GM12878 (cell line): ENCODE data around the gene H6PD. TPM values are rescaled to one million over a fixed set of nuclear protein-coding genes. Genes with fewer than 3 reads are reported as not detected.

Source experiments
- ATAC-seq: fragments of 200-7000 bp; cut with Tn5 transposase; 3 replicates; pipeline ENCODE4 v1.9.1; 2020; ENCODE audit warnings: mild to moderate bottlenecking, moderate library complexity
- BruUV-seq: library from RNA; stranded (reverse); fragments of 400-500 nt; replicated peaks from 2 replicates; lab custom pipeline; 2021; lab: Mats Ljungman, UMichigan
- CTCF ChIA-PET: fragments of 300-600 bp; sonication (Branson Sonifier 250); formaldehyde crosslinking; extraction: SDS; loops from one replicate; lab custom pipeline; 2021; ENCODE audit warnings: inconsistent platforms; lab: Yijun Ruan, JAX
- POLR2A ChIA-PET: fragments of 350-600 bp; formaldehyde crosslinking; extraction: SDS; loops from one replicate; lab custom pipeline; 2021; ENCODE audit warnings: inconsistent platforms; lab: Charles Lee
- RAD21 ChIA-PET: fragments of 300-600 bp; sonication (Branson Sonifier 250); formaldehyde crosslinking; loops from one replicate; lab custom pipeline; 2023; ENCODE audit warnings: antibody characterized with exemption; ENCODE audit not compliant: unreplicated experiment; lab: Charles Lee
- SMC1A ChIA-PET: fragments of 300-600 bp; sonication (Branson Sonifier 250); formaldehyde crosslinking; loops from one replicate; lab custom pipeline; 2023; ENCODE audit not compliant: unreplicated experiment, uncharacterized antibody; lab: Charles Lee
- DNase-seq: peaks from one replicate; pipeline ENCODE4 v3.0.0-alpha.2; 2011; ENCODE audit warnings: low read depth, low spot score
- FAIRE-seq: peaks from 3 replicates; lab custom pipeline; 2011; peaks lifted over from hg19 to GRCh38; lab: Jason Lieb, UNC
- H2AFZ ChIP-seq: 2 replicates; pipeline ENCODE4 v1.6.0; 2011; ENCODE audit warnings: low read depth, low read length, control low read depth; ENCODE audit not compliant: control insufficient read depth
- H3K27ac ChIP-seq: 2 replicates; pipeline ENCODE4 v1.5.1; 2011; ENCODE audit warnings: control low read depth; ENCODE audit not compliant: control insufficient read depth, insufficient read depth
- H3K27me3 ChIP-seq, 2 experiments: replicated peaks in 1 of 2; 2 replicates each; pipeline versions ENCODE4 v1.6.0 to v1.6.1; 2011; ENCODE audit warnings: low read length in 1 of 2; ENCODE audit not compliant: control insufficient read depth in 2 of 2, insufficient read depth in 2 of 2
- H3K36me3 ChIP-seq, 2 experiments: 2 replicates each; pipeline ENCODE4 v1.5.1; 2011; ENCODE audit warnings: low read length in 1 of 2; ENCODE audit not compliant: control insufficient read depth in 2 of 2, insufficient read depth in 2 of 2
- H3K4me1 ChIP-seq: 2 replicates; pipeline ENCODE4 v1.6.1; 2011; ENCODE audit warnings: mild to moderate bottlenecking, low read length, moderate library complexity, mixed read lengths; ENCODE audit not compliant: control insufficient read depth, insufficient read depth
- H3K4me2 ChIP-seq: 2 replicates; pipeline ENCODE4 v1.6.0; 2011; ENCODE audit warnings: control low read depth; ENCODE audit not compliant: control insufficient read depth, insufficient read depth
- H3K4me3 ChIP-seq: fragments of 200-600 bp; sonication (generic); 2 replicates; pipeline ENCODE4 v1.5.1; 2016
- H3K79me2 ChIP-seq: 2 replicates; pipeline ENCODE4 v1.6.0; 2011; ENCODE audit warnings: low read length; ENCODE audit not compliant: control insufficient read depth, insufficient read depth
- H3K9ac ChIP-seq: 2 replicates; pipeline ENCODE4 v1.8.0; 2011; ENCODE audit warnings: low read length, control low read depth, mixed read lengths; ENCODE audit not compliant: control insufficient read depth, insufficient read depth
- H3K9me3 ChIP-seq: replicated peaks from 3 replicates; pipeline ENCODE4 v1.5.1; 2011; ENCODE audit warnings: mild to moderate bottlenecking, low read length; ENCODE audit not compliant: control insufficient read depth, insufficient read depth
- H4K20me1 ChIP-seq: 2 replicates; pipeline ENCODE4 v1.6.0; 2011; ENCODE audit not compliant: control insufficient read depth, insufficient read depth
- BCL11A ChIP-seq: IDR thresholded peaks from 2 replicates; pipeline ENCODE4 v1.6.1; 2011; ENCODE audit warnings: low read depth, low read length
- CBX3 ChIP-seq: fragments of 200-600 bp; sonication (generic); IDR thresholded peaks from 2 replicates; pipeline ENCODE4 v1.6.1; 2016; ENCODE audit warnings: low read depth, borderline replicate concordance
- MEF2B ChIP-seq: fragments of 450-650 bp; IDR thresholded peaks from 2 replicates; pipeline ENCODE4 v1.6.1; 2018; ENCODE audit warnings: mild to moderate bottlenecking, moderate library complexity; ENCODE audit not compliant: partially characterized antibody, poor library complexity, severe bottlenecking
- RFX5 ChIP-seq: IDR thresholded peaks from 2 replicates; pipeline ENCODE4 v1.6.1; 2011; ENCODE audit warnings: low read depth, low read length, improper control_type of control experiment
- SMAD5 ChIP-seq: IDR thresholded peaks from 2 replicates; pipeline ENCODE4 v1.6.1; 2016; ENCODE audit warnings: antibody characterized with exemption, low read depth
- ZNF384 ChIP-seq: IDR thresholded peaks from 2 replicates; pipeline ENCODE4 v1.6.1; 2012; ENCODE audit warnings: low read depth, mild to moderate bottlenecking, low read length, improper control_type of control experiment, borderline replicate concordance
- WGBS: methylation state at CpG from one replicate; pipeline ENCODE4 v1.1.6; 2016; ENCODE audit warnings: low lambda C conversion rate; ENCODE audit not compliant: insufficient replicate concordance, insufficient coverage; ENCODE audit errors: missing lambda C conversion rate; 5-methylcytosine and 5-hydroxymethylcytosine counted together
- in situ Hi-C: fragments of 300-500 bp; cut with MboI; formaldehyde crosslinking; loops from 9 replicates; pipeline ENCODE4 v1.14.3; 2018; ENCODE audit warnings: mixed read lengths
- intact Hi-C: fragments of 100-400 bp; cut with micrococcal nuclease; formaldehyde crosslinking; loops from one replicate; pipeline ENCODE4 v1.14.2; 2022; ENCODE audit not compliant: unreplicated experiment
- polyA plus RNA-seq, 11 experiments: library from polyadenylated mRNA; depleted of rRNA in 4 of 11; unstranded in 6 of 11; stranded (reverse) in 5 of 11; fragments of >200 nt; fragmentation: Nextera tagmentation in 4 of 11; fragmentation: Illumina TruSeq in 1 of 11; extraction: Ambion mirVana in 4 of 11; extraction: Trizol in 1 of 11; gene quantifications; 1 replicate in 1 of 11; 2 replicates in 10 of 11; pipeline versions ENCODE4 v1.2.1 to v1.2.3, GENCODE V29; 2011 to 2016; ENCODE audit warnings: inconsistent platforms in 2 of 11, missing spikeins in 2 of 11, low read depth in 1 of 11
- total RNA-seq, 4 experiments: library from RNA; depleted of rRNA in 3 of 4; stranded (reverse); fragments of >200 nt in 3 of 4; fragmentation: Illumina TruSeq in 1 of 4; extraction: Trizol in 1 of 4; gene quantifications; 2 replicates each; pipeline versions ENCODE4 v1.2.1 to v1.2.3, GENCODE V29; 2013 to 2021
- TF ChIP-seq, protein P1 (sequence below): fragments of 450-650 bp; IDR thresholded peaks from 2 replicates; pipeline ENCODE4 v1.6.1; 2017; ENCODE audit warnings: mild to moderate bottlenecking

Gene H6PD
- total and polyA plus RNA-seq, 10 of the 15 experiments (the other 5 are each of a cell fraction or from before 2014, with no cell fraction given), result 1.2 to 20.7 (median 7.7) TPM

DNA sequence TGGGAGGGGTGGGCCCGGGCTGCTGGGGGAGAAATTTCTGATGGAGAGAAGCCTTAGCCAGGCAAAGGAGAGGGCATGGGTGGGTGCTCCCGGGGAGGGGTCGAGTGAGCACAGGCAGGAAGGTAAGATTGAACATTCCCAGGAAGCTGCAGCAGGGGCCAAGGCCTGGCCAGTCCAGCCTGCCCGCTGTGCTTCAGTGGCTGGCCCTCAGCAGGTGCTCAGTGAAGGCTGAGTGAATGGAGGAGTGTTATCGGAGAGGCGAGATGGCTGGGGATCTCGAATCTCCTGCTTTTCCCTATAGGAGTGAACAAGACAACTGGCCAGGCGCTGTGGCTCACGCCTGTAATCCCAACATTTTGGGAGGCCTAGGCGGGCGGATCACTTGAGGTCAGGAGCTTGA is 79.0 kb downstream of the H6PD start:
- Histone ChIP-seq H3K4me2 (no peak overlapping the region), H3K4me1 (peaks cover 17% of the 10 kb centered on the region), H3K4me3 (no peak overlapping the region), H3K27ac (no peak overlapping the region), H3K27me3 (no peaks in the 10 kb centered on the region), H3K36me3 (no peaks in the 10 kb centered on the region), H3K79me2 (no peaks in the 10 kb centered on the region), H4K20me1 (no peaks in the 10 kb centered on the region), H2AFZ (no peak overlapping the region), H3K9me3 (no peaks in the 10 kb centered on the region), H3K9ac (no peak overlapping the region)
- ChIA-PET SMC1A (no interaction called here), RAD21 (interaction anchor here (0.7 kb wide), 1 partner anchor 25 kb away, joined by 3 read pairs; no protein-coding TSS in a partner anchor), POLR2A (interaction anchor here (0.5 kb wide), 1 partner anchor 107 kb away, joined by 4 read pairs; no protein-coding TSS in a partner anchor), CTCF (no interaction called here)
- ATAC-seq (no peak), FAIRE-seq (no peak), DNase-seq (no peak)
- no peak for TF ChIP-seq ZNF384
- no peak for TF ChIP-seq CBX3
- no peak for TF ChIP-seq BCL11A
- no peak for TF ChIP-seq RFX5
- no peak for TF ChIP-seq MEF2B
- TF ChIP-seq, protein P1, sequence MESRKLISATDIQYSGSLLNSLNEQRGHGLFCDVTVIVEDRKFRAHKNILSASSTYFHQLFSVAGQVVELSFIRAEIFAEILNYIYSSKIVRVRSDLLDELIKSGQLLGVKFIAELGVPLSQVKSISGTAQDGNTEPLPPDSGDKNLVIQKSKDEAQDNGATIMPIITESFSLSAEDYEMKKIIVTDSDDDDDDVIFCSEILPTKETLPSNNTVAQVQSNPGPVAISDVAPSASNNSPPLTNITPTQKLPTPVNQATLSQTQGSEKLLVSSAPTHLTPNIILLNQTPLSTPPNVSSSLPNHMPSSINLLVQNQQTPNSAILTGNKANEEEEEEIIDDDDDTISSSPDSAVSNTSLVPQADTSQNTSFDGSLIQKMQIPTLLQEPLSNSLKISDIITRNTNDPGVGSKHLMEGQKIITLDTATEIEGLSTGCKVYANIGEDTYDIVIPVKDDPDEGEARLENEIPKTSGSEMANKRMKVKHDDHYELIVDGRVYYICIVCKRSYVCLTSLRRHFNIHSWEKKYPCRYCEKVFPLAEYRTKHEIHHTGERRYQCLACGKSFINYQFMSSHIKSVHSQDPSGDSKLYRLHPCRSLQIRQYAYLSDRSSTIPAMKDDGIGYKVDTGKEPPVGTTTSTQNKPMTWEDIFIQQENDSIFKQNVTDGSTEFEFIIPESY, result no peak
- no peak for TF ChIP-seq SMAD5
- intact Hi-C loops (no loop called here), in situ Hi-C loops (no loop called here)
- no TSS peak for BruUV-seq
- 59% methylated on average over 9 of the region's 11 CpGs for WGBS
